HG02870 (cell line): ENCODE measurements around the gene ZBTB25.
A peak's percentile ranks its signal among the peaks of the same experiment; 100 is the strongest.
"Not testable (repeated sequence)": the region's sequence is repeated elsewhere in the genome, so short reads cannot be mapped to it uniquely, and the experiment has no call there.

ENCODE experiments used
- ATAC-seq: cut with Tn5 transposase; IDR thresholded peaks from one replicate; pipeline ENCODE4 v1.9.1; 2021; ENCODE audit warnings: mild to moderate bottlenecking, moderate library complexity; ENCODE audit not compliant: unreplicated experiment

The ZBTB25 gene

DNA sequence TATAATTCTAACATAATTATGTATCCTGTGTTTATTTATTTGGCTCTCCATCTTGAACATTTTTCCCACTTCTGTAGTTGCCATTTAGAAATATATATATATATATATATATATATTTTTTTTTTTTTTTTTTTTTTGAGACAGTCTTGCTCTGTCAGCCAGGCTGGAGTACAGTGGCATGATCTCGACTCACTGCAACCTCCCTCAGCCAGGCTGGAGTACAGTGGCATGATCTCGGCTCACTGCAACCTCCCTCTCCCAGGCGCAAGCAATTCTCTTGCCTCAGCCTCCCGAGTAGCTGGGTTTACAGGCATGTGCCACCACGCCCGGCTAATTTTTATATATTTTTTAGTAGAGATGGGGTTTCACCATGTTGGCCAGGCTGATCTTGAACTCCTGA is 14.0 kb upstream of the ZBTB25 start:
- not testable (repeated sequence) for ATAC-seq

DNA sequence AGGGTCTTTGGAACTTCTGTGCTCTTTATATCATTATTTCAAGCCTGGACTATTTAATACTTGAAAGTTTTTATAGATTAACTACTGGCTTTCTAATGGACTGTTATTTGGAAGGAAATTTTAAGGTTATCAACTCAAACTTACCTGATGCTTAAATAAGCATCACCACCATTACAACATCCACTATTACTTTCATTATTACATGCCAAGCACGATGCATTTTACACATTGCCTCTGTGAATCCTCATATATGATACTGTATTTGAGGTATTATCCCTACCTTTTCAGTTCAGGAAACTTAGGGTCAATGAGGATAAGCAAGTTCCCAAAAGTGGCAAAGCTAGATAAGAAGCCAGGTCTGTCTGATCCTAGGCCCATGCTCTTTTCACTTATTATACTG is 13.3 kb upstream of the ZBTB25 start:
- ATAC-seq: no peak

DNA sequence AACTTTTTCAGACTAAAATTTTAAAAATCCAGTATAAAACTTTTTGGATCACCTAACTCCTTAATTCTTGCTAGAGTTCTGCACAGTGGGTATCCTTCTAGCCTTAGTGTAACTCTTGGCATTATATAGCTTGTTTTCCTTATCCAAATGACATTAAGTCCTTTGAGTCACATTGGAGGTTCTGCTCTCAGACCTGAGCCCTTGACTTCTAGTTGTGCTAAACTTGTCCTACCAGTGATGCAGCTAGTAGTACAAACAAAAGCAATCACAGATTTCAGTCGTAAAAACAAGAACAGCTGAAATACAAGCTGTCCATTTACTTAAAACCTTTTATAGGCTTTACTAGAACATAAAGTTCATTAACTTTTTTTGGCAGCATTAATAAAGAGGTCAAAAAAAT is 11.4 kb upstream of the ZBTB25 start:
- no peak for ATAC-seq

DNA sequence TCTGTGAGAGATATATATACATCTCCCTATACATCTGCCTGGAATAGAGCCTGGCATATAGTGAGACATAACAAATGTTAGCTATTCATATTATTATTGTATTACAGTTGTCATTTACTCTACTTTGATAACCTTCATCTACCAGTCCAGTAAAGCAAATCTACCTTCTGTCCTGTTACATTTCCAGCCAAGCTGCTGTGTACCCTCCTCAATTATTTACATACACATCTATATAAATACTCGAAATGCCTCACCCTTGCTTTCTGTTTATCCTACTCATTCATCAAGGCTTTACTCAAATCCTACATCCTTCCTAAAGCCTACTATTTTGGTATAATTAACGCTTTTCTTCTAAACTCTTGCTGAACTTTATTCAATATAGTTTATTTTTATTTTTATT is 9.6 kb upstream of the ZBTB25 start:
- no peak for ATAC-seq

DNA sequence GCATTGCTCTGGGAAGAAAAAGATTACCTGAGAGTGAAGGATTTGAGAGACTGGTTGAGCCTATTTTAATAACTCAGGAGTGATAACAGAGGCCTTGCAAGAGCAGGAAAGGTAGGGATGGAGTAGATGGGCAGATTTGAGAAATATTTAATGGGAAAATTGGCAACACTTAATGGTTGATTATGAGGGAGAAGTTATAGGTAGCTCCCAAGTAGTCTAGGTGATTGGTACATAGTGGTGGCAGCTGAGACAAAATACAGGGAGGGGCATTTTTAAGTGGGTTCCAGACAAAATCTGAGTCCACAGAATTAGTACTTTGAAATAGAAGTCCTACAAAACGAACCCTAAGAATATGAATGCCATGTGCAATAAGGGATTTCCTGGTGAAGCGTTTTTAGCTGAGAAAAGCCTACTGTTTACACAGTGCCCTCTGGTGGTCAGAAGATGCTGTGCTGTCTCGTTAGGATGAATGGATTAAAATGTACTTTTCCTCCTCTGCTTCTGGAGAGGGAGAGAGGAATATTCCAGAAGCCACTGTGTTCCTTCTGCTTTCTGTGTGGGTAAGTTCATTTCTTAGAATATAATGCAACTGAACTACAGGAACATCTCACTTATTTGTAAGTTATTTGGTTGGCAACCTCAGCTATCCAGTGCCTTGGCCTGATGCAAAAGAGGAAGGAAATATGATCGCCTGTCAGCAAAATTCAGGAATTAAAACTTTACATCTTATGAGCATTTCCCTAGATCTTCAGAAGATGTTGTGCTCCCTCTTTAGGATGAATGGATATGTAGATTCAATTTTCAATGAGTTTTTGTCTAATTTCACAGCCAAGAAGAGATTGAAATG is 7.4 kb upstream of the ZBTB25 start:
- no peak for ATAC-seq

DNA sequence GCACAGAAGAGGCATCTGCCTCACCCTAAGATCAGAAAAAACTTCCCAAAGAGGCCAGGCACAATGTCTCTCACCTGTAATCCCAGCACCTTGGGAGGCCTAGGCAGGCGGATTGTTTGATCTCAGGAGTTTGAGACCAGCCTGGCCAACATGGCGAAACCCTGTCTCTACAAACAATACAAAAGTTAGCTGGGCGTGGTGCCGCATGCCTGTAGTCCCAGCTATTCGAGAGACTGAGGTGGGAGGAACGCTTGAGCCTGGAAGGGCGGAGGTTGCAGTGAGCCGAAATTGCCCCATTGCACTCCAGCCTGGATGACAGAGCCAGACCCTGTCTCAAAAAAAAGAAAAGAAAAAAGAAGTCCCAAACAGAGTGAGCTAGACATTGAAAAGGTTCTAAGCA is 5.4 kb upstream of the ZBTB25 start:
- ATAC-seq: no peak

DNA sequence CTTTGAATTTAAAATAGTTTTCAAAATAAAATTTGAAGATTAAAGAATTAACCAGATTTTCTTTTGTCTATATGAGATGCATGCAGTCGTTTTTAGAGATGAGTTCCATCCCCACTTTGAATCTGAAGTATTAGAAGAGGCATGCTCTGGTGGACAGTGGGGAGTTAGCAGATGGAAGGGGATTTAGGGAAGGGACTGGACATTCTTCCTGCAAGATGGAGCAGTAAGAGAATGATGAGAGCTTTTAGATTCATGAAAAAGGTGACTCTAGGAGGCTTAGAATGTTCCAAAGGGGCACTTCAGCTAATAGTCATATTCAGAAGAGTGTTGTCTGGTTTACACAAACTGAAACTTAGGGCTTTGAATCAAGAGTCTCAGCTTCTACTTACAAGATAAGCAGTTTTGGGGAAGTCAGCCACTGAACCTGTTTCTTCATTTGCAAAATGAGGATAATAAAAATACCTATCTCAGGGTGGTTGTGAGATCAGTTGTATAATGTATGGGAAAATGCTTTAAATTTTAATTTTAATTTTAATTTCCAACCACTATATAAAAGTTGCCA is 4.7 kb upstream of the ZBTB25 start:
- peak; percentile 28 for ATAC-seq

DNA sequence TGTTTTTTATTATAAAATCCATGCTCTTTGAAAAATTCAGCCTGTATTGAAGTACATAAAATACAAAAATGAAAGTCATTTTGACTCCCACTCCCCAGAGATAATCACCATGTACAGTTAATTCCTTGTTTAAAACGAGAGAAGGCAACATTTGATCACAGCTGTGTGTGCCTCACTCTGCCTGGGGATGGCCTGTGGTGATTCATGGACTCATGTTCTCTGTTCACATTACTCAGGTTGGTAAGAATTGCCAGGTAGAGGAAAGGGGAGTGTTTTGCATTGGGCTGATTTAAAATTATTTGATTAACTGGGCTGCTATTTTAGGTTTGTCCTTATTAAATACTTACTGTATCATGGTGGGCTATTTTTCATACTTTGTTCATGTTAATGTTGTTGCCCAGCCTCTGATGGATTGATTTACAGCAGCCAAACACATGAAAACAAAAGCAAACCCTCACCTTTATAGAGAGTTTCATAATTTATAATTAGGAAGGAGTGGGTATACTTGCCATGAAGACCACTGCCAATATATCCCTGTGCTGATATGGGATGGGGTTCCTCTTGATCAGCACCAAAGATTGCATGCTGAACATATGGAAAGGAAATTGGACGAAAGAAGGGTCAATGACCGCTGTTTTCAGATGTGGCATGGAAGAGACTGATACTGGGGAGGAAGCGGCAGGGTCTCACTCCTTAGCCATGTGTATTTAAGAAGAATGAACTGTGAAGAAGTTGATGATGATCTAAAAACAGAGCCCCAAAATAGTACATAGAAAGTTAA is 3.9 kb upstream of the ZBTB25 start:
- ATAC-seq: no peak

DNA sequence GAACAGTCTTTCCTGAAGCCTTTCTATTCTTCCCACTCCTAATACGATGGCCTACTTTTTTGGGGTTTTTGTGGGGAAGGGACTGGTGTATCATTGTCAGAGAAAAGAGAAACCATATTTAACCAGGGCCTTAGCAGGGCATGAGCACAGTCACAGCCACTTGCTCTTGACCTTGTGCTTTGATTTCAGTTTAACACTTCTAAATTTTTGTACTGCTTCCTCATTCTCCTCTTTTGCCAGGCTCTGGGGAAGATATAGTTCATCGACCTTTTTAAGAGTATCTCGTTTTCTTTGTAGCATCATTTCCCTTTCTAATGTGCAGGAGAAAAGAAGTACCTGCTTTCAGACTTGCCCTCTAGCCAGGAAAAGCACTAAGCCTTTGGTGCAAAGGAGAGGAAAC is 3.1 kb upstream of the ZBTB25 start:
- no peak for ATAC-seq

DNA sequence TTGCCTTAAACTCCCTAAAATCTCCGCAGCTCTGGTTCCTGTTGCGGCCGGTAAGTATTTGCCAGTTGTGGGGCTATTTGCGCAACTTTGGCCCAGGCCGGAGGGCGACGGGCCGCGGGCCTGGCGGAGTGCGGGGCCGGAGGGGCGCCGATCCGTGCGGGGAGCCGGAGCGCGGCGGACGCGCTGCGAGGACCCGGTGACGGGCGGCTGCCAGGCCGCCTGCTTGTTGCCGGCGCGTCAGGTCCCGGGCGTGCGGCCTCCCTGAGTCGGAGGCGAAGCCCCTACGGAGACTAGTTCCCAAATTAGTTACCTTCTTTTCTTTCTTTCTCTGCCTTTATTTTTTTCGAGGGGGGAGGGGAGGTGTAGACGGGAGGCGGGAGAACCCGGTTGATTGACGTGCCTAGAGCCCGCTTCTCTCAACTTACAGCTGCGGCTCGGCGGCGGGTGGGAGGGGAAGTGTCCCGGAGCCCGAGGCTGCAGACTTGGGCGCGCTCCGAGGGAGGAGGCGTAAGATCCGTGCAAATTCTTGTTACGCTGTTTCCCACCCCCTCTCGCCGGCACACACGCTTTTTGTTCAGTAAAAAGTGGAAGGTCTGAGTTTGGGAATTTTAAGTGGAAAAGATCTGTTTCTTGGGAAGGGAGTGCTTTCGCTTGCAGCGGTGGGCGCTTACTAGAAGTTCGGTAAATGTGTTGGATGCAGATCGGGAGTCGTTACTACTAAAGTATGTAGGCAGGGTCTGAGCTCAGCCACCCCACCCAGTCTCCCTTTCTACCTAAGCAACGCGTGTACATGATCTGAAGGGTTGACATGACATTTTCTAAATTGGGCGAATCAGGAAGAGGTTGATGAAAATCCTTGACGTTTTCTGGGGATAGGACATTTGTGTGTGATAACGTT is 1.5 kb upstream of the ZBTB25 start:
- ATAC-seq: peak; percentile 22

DNA sequence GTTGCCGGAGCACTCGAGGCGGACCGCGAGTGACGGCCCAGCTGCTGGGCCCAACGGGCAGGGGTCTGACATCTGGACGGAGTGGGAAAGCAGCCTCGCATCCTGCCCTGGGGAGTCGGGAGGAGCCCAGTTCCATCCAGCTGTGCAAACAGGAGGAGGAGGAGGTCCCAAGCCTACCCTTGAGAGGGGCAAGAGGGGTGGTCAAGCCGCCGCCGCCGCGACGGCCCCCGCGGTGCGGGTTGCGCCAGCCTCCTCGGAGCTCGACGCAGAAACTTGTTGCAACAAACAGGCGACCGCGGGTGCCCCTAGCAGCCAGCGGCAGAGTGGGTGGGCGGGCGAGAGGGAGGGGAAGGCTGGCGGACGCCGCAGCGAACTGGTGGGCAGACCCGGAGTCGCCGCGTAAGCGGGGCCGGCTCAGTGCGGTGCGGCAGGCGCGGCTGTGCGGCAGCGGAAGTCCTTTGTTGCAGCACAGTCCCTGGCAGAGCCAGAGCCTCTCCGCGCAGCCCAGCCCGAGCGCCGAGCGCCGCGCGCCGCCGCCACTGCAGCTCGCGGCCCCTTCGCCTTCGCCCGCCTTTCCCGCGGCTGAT is 765 bp upstream of the ZBTB25 start, which contains the start of gene ZBTB1:
Gene ZBTB1, plus strand, starts transcription at position 461 of the 587 bp plus-strand sequence. CDS start 16,735 bp downstream, outside the sequence.
- peak; percentile 16 for ATAC-seq

DNA sequence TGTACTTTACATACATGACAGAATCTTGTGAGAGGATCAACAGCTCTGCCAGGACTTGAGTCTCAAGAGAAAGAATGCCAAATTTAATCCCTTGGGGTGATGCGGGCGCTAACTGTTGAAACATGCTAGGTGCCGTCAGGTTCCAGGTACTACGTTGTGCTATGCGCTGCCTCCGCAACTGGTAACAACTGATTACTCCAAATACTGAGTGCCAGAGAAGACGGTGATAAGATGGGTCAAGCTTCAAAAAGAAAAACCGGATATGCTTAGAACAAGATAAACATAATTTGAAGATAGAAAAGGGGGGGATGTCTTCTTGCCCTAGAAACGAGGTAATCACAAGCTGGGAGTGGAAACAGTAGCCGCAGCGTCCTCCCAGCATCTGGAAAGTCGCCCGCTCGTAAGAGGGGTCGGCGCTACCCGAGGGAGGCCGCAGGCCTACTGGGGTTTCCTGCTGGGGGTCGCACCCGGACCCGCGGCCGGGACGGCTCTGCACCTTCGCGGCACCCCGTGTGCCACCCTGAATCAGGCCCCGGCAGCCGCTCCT is 678 bp downstream of the ZBTB25 start:
- peak; percentile 0 for ATAC-seq

DNA sequence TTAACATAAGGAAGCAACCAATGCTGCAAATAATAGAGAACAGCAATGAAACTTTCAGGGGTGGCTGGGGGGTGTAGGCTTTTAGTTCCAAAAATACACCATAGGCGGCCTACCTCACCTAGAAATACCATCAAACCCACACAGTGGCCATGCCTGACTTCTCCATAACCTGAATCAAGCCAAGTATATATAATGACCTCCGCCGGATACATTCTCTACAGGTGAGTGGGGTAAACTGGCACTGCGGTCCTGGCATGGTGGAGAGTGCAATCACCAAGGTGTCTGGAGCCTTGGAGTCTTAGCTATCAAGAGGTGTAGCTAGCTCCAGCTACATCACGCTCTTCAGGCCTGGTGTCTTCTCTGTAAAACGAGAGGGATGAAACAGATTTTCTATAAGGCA is 1.2 kb downstream of the ZBTB25 start:
- ATAC-seq: no peak

DNA sequence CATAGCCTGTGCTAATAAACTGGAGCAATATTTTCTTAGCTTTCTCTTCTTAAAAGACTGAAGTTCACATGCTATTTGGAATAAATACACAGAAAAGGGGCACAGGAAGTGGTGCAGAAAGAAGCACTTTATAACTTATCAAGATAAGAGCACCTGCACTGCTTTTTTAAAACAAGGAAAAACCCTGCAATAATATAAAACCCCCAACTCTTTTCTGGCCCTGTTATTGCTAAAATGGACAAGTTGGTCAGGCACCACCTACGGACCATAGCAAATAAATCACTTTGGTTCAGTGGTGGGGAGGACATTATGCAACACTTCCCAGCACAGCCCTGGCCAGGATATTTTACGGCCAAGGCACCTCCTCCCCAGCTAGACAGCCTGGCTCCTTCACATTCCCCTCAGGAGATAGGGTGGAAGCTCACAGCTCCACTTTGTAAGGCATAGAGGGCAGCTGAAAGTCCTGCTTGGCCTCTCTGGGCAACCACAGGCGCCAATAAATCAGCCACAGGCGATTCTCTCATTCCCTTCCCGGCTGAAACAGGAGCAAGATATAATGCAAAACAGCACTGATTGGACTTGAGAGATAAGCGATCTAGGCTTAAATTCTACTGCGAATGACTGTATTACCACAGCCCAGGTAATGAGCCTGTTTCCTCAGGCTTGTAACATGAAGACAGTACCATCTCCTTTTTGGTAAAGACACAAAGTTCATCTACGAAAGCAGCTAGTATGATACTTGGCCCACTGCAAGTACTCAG is 2.0 kb downstream of the ZBTB25 start:
- ATAC-seq: no peak

DNA sequence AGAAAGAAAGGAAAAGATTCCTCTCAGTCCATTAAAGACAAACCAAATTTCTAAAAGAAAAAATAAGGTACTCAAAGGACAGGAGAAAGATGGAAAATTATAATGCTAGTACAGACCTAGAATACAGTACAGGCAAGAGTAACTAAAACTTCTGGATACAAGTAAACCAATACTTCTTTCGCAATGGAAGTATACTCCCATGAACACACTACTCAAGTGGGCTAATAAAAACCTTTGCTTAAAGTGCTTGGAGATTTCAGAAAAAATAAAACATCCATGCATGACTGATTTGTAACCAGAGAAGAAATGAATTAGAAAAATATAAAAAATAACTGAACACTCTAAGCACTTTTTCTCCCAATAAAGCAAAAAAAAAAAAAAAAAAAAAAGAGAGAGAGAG is 3.5 kb downstream of the ZBTB25 start:
- no peak for ATAC-seq

DNA sequence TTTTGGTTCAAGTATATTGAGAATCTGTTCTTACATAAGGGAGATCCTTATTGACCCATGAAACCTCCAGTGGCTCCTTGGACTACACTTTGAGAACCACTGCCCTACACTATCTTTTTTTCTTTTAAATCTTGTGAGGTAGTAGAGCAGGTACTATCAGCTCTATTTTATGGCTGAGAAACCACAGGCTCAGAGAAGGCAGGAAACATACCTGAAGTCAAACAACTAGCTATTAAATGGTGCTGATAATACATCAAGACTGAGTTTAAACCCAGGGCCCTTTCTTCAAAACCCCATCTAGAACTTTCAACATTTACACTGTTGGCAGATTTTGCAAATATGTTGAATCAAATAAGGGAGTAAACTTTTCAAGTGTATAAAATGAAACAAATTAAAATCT is 6.9 kb downstream of the ZBTB25 start:
- ATAC-seq: no peak

DNA sequence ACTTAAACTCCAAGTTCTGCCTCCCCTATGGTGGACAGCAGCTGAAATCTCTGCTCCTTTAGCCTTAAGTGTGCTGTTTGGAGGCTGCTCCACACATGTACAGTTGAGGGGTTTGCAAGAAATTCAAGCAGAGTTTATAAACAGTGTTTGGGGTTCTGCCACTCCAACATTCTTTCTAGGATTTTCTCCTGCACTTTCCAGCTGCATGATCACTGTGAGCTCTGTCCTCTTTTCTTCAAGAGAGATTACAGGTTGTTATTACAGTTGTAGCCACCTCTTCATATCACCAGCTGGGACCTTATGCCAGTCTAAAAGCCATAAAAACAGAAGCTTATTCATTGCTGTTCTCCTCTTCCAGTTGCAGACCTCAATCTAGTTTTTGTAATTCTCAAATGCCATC is 8.4 kb downstream of the ZBTB25 start:
- no peak for ATAC-seq

DNA sequence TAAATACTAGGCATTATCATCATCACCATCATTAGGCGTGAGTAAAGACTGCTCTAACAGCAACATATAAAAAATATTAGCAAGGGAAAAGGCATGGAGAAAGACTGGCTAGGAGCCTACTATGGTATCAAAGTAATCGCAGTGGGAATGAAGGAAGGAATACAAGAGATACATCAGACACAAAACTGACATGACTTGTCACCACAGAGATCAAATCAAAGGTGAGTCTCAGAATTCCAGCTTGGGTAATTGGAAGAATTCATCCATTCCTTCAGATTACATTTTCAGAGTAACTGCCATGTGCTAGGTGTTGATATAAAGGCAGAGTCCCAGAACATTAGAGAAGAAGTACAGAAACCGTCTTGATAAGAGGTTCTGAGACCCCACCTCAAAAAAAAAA is 10.2 kb downstream of the ZBTB25 start:
- ATAC-seq: no peak

DNA sequence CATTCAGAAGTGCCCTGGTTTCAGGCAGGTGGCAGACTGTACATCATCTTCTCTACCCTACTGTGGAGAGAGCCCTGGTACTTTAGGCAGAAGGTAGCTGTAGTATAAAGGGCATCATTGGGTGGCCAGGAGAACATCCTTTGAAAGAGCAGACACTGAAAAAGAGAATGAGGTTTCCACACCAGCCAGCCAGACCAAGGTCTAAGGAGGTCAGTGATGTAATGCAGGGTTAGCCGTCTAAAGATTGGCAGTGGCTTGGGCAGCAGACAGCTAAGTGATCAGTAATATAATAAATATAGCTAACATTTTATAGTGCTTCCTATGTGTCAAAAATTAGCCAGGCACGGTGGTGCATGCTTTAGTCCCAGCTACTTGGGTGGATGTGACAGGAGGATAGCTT is 12.0 kb downstream of the ZBTB25 start:
- ATAC-seq: no peak
